Cardiac muscle cell (in vitro differentiated cells and primary cell): ENCODE results near the gene LNX2. TPM values are rescaled to one million over a fixed set of nuclear protein-coding genes. Genes with fewer than 3 reads are reported as not detected.
A peak's percentile ranks its signal among the peaks of the same experiment; 100 is the strongest.

Experiments
- DNase-seq, 2 donors: peaks; one replicate each; pipeline versions ENCODE4 v3.0.0 to v3.0.0-alpha.2; 2010 to 2017; ENCODE audit warnings: low read depth in 1 of 2, low spot score in 1 of 2
- H3K27ac ChIP-seq: fragments of 200-600 bp; sonication (generic); 2 replicates; pipeline ENCODE4 v1.5.1; 2016
- H3K27me3 ChIP-seq: fragments of 200-600 bp; sonication (generic); 2 replicates; pipeline ENCODE4 v1.6.0; 2016; ENCODE audit warnings: control low read depth
- H3K36me3 ChIP-seq: fragments of 200-600 bp; sonication (generic); 2 replicates; pipeline ENCODE4 v1.5.1; 2016; ENCODE audit warnings: control low read depth
- H3K4me1 ChIP-seq: fragments of 200-600 bp; sonication (generic); 2 replicates; pipeline ENCODE4 v1.8.1; 2017; ENCODE audit warnings: low read depth, mild to moderate bottlenecking, mixed run types
- H3K4me3 ChIP-seq: fragments of 200-600 bp; sonication (generic); 2 replicates; pipeline ENCODE4 v1.5.1; 2016; ENCODE audit warnings: mild to moderate bottlenecking
- H3K9me3 ChIP-seq: fragments of 200-600 bp; sonication (generic); 2 replicates; pipeline ENCODE4 v1.5.1; 2017; ENCODE audit warnings: low read depth, mild to moderate bottlenecking, control low read depth
- polyA plus RNA-seq: library from polyadenylated mRNA; unstranded; fragments of >200 nt; fragmentation: Nextera tagmentation; extraction: Ambion mirVana; gene quantifications from 2 replicates; pipeline ENCODE4 v1.2.1, GENCODE V29; 2016
- total RNA-seq: library from RNA; depleted of rRNA; stranded (reverse); fragments of >200 nt; gene quantifications from 2 replicates; pipeline ENCODE4 v1.2.3, GENCODE V29; 2016
- TF ChIP-seq, protein P1 (sequence below): IDR thresholded peaks from 2 replicates; pipeline ENCODE4 v1.5.1; 2012; ENCODE audit warnings: low read depth, mild to moderate bottlenecking, low read length

Gene LNX2
- total and polyA plus RNA-seq, 2 experiments from 2014 or later = 7.1 to 11.6 TPM

DNA sequence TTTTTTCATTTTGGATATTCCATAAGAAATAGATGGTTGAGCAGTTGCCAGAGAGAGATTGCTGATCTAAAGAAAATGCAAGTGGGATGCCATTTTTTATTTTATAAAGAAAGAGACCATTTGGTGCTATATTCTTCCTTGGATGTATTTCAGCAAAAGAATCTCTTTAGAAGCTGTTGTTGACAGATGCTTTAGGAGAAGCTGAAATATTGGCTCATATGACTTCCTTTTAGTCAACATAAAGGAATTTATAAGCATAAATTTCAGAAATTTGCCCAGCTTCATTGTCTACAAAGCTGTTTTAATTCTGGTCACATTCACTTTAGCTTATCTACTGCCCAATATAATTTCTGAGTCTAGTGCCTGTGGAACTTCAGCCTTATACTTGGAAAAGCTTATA is 38.2 kb upstream of the LNX2 start:
- TF ChIP-seq, protein P1, sequence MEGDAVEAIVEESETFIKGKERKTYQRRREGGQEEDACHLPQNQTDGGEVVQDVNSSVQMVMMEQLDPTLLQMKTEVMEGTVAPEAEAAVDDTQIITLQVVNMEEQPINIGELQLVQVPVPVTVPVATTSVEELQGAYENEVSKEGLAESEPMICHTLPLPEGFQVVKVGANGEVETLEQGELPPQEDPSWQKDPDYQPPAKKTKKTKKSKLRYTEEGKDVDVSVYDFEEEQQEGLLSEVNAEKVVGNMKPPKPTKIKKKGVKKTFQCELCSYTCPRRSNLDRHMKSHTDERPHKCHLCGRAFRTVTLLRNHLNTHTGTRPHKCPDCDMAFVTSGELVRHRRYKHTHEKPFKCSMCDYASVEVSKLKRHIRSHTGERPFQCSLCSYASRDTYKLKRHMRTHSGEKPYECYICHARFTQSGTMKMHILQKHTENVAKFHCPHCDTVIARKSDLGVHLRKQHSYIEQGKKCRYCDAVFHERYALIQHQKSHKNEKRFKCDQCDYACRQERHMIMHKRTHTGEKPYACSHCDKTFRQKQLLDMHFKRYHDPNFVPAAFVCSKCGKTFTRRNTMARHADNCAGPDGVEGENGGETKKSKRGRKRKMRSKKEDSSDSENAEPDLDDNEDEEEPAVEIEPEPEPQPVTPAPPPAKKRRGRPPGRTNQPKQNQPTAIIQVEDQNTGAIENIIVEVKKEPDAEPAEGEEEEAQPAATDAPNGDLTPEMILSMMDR = no peak
- Histone ChIP-seq H3K27ac (no peak overlapping the region), H3K36me3 (no peaks in the 10 kb centered on the region)

DNA sequence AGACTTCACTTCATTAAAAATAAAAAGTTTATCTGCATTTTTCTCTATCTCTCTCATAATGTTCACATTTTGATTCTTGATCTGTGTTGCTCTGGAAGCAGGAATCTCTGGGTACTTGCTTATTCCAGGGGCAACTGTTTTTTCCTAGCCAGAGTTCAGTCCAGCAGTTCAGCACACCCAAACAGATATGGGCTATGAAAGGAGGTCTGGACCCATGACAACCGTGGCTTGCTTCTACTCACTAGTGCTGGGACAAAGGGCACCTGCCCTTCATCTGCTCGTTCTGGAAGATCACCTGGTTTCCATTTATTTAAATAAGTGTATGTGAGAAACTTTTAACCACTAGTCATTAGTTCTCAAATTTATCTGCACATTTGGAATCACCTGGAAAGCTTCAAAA is 37.4 kb upstream of the LNX2 start:
- no peaks in the 10 kb centered on the region for H3K36me3 ChIP-seq
- H3K4me3 ChIP-seq = no peak overlapping the region
- H3K27me3 ChIP-seq = no peaks in the 10 kb centered on the region
- no peak for DNase-seq
- no peaks in the 10 kb centered on the region for H3K9me3 ChIP-seq
- H3K4me1 ChIP-seq = peaks cover 2% of the 10 kb centered on the region
- TF ChIP-seq, protein P1 = no peak
- no peak overlapping the region for H3K27ac ChIP-seq

More for the DNA sequence above, 38.2 kb upstream of the LNX2 start:
- peak in 1 of 2 donors; percentile 70 for DNase-seq
- Histone ChIP-seq H3K4me1 (peaks cover 10% of the 10 kb centered on the region), H3K4me3 (no peak overlapping the region), H3K27me3 (no peaks in the 10 kb centered on the region), H3K9me3 (no peaks in the 10 kb centered on the region)

DNA sequence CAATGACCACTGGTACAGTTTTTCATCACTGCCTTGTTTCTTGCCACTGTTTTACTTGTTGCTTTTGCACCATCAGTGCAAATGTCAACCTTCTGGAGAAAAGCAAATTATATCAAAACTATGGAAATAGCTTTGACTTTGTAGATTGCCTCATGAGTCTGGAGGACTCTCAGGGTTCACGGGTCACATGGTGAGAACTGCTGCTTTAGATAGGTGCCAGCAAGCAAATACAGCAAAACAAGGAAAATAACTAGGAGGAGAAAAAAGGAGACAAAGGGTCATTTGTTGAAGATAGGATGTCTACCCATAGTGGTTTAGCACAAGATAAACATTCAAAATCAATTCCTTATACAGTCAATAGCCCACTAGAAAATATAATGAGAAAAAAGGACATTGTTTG is 34.5 kb upstream of the LNX2 start:
- peaks cover 16% of the 10 kb centered on the region for H3K36me3 ChIP-seq
- H3K9me3 ChIP-seq = no peaks in the 10 kb centered on the region
- no peak overlapping the region for H3K27ac ChIP-seq
- TF ChIP-seq, protein P1 = no peak
- H3K4me3 ChIP-seq = no peak overlapping the region
- H3K27me3 ChIP-seq = no peaks in the 10 kb centered on the region
- no peaks in the 10 kb centered on the region for H3K4me1 ChIP-seq
- no peak for DNase-seq

DNA sequence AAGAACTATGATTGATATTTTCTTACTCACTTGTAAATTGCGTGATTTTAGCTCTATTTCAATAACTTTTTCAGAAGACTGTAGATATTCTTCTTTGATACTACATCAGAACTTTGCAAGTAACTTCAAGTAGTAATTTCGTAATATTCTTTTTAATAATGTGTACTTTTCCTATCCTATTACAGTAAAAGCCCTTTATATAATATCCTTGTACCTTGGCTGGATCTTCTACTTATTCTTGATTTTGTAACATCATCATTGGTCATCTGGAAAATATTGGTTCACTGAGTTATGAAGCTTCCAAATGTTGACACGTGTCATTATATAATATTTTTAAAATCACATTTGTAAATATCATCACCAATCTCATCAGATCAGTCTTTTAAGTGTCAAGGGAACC is 33.7 kb upstream of the LNX2 start:
- no peak for DNase-seq
- TF ChIP-seq, protein P1 = no peak
- no peaks in the 10 kb centered on the region for H3K9me3 ChIP-seq
- H3K27me3 ChIP-seq = no peaks in the 10 kb centered on the region
- no peak overlapping the region for H3K4me3 ChIP-seq
- H3K36me3 ChIP-seq = peaks cover 23% of the 10 kb centered on the region
- no peaks in the 10 kb centered on the region for H3K4me1 ChIP-seq
- no peak overlapping the region for H3K27ac ChIP-seq

DNA sequence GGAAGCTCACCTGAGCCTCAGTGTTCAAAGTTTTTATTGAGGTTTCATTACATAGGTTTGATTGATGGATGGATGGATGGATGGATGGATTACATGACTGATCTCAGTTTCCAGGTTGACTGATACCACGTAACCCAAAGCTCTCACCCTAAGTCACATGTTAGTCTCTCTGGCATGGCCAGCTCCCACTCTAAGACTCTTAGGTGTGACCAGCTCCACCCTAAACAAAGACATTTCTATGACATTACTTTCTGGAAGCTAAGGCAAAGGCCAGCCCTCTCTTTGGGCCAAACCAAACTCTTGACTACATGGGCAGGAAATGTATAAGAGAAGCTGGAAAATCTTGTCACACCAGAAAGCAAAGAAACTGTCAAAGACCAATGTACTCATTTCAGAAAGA is 30.0 kb upstream of the LNX2 start:
- no peak overlapping the region for H3K4me3 ChIP-seq

More for the DNA sequence above, 30.0 kb upstream of the LNX2 start:
- Histone ChIP-seq H3K4me1 (no peaks in the 10 kb centered on the region), H3K36me3 (peaks cover 27% of the 10 kb centered on the region), H3K27ac (no peak overlapping the region), H3K27me3 (no peaks in the 10 kb centered on the region), H3K9me3 (no peaks in the 10 kb centered on the region)
- no peak for DNase-seq
- TF ChIP-seq, protein P1 = no peak
